Measurements from ENCODE around the gene NOTUM.
"Not testable (repeated sequence)": the region's sequence is repeated elsewhere in the genome, so short reads cannot be mapped to it uniquely, and the experiment has no call there.

The NOTUM gene

DNA sequence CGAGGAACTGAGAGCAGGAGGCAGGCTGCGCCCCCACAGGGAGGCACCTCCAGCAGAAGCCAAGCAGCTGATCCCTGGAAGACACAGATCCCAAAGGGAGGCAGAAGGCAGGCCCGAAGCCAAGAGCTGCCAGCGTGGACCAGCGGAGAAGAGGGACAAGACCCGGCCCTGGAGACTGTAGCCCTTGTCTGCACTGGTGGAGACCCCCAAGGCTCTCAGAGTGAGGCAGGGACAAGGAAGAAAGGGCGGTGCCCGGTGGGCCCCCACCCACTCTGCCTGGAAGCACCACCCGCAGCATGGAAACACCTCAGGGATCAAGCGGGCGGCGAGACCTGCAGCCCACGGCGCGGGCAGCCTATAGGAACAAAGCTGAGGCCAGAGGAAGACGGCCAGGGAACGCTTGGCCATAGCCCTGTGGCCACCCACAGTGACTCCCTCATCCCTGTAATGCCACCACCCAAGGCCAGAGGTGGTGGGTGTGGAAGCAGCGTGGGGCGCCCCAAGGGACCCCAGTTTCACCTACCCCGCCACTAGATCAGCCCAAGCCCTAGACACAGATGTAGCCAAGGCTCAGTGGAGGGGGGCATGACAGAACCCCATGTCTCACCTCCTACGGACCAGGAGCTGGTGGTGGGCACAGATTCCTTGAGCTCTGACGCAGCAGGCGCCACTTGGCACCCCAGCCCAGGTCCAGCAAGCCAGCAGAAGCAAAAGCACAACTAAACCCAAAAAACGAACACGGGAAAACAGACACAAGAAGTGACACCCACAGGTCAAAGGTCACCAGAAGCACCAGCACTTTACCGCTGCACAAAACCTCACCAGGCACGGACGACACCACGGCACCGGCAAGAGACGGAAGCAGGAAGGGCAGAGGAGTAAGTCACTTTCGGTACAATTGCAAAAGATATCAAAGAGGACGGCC, 40.1 kb downstream of the NOTUM start:
- no peaks in the 10 kb centered on the region for H3K9me3 ChIP-seq (ENCODE audit: control insufficient read depth, low read length)
- no peaks in the 10 kb centered on the region for H3K27me3 ChIP-seq (replicated peaks; ENCODE audit: control insufficient read depth, insufficient read depth, low read length, poor library complexity, severe bottlenecking)
- peaks cover 4% of the 10 kb centered on the region for H3K36me3 ChIP-seq (ENCODE audit: control insufficient read depth, insufficient read depth, low read length)
- H3K27ac ChIP-seq (ENCODE audit: insufficient read depth, low read length, poor library complexity, severe bottlenecking), result no peak overlapping the region
- H3K4me1 ChIP-seq (ENCODE audit: control insufficient read depth, insufficient read depth, low read length, poor library complexity, severe bottlenecking), result peaks cover 34% of the 10 kb centered on the region
- H3K4me3 ChIP-seq (ENCODE audit: insufficient read depth, low read depth, low read length, poor library complexity, severe bottlenecking), result no peak overlapping the region
- DNase-seq, result no peak

DNA sequence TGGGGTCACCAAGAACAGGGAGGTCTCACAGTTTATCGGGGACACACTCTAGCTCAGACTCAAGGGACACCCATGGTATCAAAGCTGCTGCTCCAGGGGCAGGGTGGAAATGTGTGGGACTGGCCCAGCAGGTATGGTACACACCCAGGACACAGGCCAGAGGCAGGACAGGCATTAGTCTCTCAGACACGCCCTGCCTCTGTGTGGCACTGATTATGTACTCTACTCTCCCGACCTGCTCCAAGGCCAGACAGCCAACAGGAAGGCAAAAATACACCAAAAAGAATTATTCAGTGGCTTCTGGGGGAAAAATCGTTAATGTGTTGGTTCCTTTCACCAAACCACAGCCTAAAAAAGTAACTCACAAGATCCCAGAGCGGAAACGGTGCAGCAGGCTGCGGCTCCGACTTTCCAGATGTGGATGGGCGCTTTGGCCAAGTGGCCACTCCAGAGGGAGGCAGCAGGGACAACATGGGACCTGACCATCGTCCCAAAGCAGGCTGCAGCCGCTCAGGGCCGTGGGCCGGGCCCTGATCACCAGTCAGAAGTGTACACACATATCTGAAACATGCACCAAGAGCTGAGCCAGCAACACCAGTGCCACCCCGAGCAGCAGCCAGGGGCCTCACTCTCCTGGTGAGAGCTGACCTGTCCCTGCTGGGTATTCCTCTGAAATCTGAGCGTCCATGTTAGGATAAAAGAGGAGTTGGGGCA, 42.0 kb downstream of the NOTUM start:
- Histone ChIP-seq H3K36me3 (ENCODE audit: control insufficient read depth, insufficient read depth, low read length) (peaks cover 22% of the 10 kb centered on the region), H3K9me3 (ENCODE audit: control insufficient read depth, low read length) (no peaks in the 10 kb centered on the region), H3K27ac (ENCODE audit: insufficient read depth, low read length, poor library complexity, severe bottlenecking) (no peak overlapping the region), H3K27me3 (replicated peaks; ENCODE audit: control insufficient read depth, insufficient read depth, low read length, poor library complexity, severe bottlenecking) (no peaks in the 10 kb centered on the region), H3K4me1 (ENCODE audit: control insufficient read depth, insufficient read depth, low read length, poor library complexity, severe bottlenecking) (peaks cover 18% of the 10 kb centered on the region), H3K4me3 (ENCODE audit: insufficient read depth, low read depth, low read length, poor library complexity, severe bottlenecking) (no peak overlapping the region)
- DNase-seq, result no peak

DNA sequence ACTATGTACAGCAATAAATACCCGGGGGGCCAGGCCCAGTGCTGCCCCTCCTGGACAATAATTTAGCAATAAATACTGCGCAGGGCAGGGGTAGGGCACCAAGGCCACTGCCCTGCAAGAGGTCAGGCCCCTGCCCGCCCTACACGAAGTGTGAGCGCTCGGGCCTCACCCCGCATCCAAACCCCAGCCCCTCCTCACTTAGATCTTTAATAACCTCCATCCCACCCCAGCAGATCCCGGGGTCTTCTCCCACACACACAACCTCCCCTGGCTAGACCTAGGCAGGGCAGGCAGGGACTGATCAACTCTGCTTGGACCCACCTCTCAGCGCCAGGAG, 42.7 kb downstream of the NOTUM start:
- not testable (repeated sequence) for H3K27me3 ChIP-seq (replicated peaks; ENCODE audit: control insufficient read depth, insufficient read depth, low read length, poor library complexity, severe bottlenecking); H3K9me3 ChIP-seq (ENCODE audit: control insufficient read depth, low read length); DNase-seq; H3K4me3 ChIP-seq (ENCODE audit: insufficient read depth, low read depth, low read length, poor library complexity, severe bottlenecking)
- Histone ChIP-seq H3K36me3 (ENCODE audit: control insufficient read depth, insufficient read depth, low read length) (peaks cover 29% of the 10 kb centered on the region), H3K4me1 (ENCODE audit: control insufficient read depth, insufficient read depth, low read length, poor library complexity, severe bottlenecking) (peaks cover 12% of the 10 kb centered on the region), H3K27ac (ENCODE audit: insufficient read depth, low read length, poor library complexity, severe bottlenecking) (peak overlapping the region; percentile 42)

DNA sequence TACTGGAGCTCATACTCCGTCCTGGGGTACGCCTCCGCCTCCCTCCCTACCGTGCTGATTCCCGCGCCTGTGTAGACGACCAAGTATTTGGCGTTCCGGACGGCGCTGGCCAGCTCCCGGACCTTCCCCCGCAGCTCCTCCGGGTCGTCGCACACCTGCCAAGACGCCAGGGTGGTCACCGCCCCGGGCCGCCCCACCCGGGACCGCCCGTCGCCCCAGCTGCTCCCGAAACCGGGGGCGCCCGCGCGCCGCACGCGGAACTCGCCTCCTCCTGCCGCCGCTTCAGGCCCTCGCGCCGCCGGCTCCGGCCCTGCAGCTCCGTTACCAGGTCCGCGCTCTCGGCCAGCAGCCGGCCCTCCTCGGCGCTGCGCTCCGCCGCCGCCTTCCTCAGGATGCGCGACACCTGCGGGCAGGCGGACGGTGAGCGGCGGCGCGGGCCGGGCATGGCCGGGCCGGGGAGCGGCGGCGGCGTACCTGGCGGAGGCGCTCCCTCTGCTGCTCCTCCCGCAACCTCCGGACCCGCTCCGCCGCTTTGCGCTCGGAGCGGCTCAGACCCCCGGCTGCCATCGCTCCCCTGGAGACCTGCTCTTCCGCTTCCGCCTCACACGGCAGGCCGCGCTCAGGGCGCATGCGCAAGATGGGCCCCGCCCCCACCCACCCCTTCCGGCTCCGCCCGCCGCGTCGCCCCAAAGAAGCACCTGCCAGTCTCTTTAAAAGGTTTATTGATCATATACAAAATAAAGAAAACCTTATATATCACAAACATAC, 43.2 kb downstream of the NOTUM start, which contains the start of gene SIRT7:
Gene SIRT7 (minus strand): TSS at position 612 of the 768 bp plus-strand sequence. CDS start 45 bp downstream, at position 567.
- Histone ChIP-seq H3K36me3 (ENCODE audit: control insufficient read depth, insufficient read depth, low read length) (peaks cover 34% of the 10 kb centered on the region), H3K4me3 (ENCODE audit: insufficient read depth, low read depth, low read length, poor library complexity, severe bottlenecking) (peak within 1 kb of the TSS; percentile 53), H3K27ac (ENCODE audit: insufficient read depth, low read length, poor library complexity, severe bottlenecking) (peak within 1 kb of the TSS; percentile 62), H3K4me1 (ENCODE audit: control insufficient read depth, insufficient read depth, low read length, poor library complexity, severe bottlenecking) (peaks cover 12% of the 10 kb centered on the region), H3K9me3 (ENCODE audit: control insufficient read depth, low read length) (no peaks in the 10 kb centered on the region), H3K27me3 (replicated peaks; ENCODE audit: control insufficient read depth, insufficient read depth, low read length, poor library complexity, severe bottlenecking) (no peaks in the 10 kb centered on the region)
- DNase-seq, result peak; percentile 74 to 82 (median 79)

DNA sequence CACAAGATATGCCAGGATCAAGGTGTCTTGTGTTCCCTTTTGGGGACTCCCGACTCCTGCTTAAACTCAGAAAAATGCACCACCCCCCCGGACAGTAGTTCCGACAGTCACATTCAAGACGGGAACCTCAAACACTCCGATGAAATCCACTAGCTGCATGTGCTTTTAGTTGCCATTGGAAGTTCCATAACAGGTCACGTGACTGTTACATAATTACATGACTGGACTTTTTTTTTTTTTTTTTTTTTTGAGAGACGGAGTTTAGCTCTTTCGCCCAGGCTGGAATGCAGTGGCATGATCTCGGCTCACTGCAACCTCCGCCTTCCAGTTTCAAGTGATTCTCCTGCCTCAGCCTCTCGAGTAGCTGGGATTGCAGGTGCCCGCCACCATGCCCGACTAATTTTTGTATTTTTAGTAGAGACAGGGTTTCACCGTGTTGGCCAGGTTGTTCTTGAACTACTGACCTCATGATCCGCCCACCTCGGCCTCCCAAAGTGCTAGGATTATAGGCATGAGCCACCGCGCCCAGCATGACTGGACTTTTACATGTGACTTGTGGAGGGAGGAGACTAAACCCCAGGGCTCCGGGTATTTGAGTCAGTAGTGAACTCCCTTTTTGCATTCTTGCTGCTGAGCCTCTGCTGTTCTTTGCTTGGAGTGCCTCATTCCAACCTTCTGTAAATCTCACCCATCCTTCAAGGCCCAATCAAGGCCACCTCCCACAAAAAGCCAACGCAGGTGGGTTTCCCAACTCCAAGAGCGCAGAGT, 44.6 kb downstream of the NOTUM start:
- peaks cover 15% of the 10 kb centered on the region for H3K4me1 ChIP-seq (ENCODE audit: control insufficient read depth, insufficient read depth, low read length, poor library complexity, severe bottlenecking)
- H3K36me3 ChIP-seq (ENCODE audit: control insufficient read depth, insufficient read depth, low read length), result peaks cover 44% of the 10 kb centered on the region
- no peak for DNase-seq
- H3K27me3 ChIP-seq (replicated peaks; ENCODE audit: control insufficient read depth, insufficient read depth, low read length, poor library complexity, severe bottlenecking), result no peaks in the 10 kb centered on the region
- no peaks in the 10 kb centered on the region for H3K9me3 ChIP-seq (ENCODE audit: control insufficient read depth, low read length)
- H3K27ac ChIP-seq (ENCODE audit: insufficient read depth, low read length, poor library complexity, severe bottlenecking), result no peak overlapping the region
- H3K4me3 ChIP-seq (ENCODE audit: insufficient read depth, low read depth, low read length, poor library complexity, severe bottlenecking), result peak overlapping the region; percentile 53

DNA sequence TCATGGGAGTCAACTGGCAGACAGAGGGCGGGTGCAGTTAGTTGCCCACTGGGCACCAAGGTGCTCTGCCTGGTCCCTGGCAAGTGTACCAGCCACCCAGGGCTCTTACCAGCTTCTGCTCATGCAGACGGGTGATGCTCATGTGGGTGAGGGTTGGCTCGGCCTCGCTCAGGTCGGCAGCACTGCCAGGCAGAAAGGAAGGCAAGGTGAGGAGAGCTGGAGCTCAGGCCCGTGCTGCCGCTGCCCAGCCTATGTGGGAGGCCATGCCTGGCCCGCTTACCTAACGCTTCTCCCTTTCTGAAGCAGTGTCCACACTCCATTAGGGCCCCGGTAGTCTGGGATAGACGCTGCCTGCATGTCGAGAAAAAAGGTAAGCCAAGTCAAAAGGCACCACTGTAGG, 45.7 kb downstream of the NOTUM start:
- no peak overlapping the region for H3K27ac ChIP-seq (ENCODE audit: insufficient read depth, low read length, poor library complexity, severe bottlenecking)
- DNase-seq, result no peak
- no peaks in the 10 kb centered on the region for H3K9me3 ChIP-seq (ENCODE audit: control insufficient read depth, low read length)
- H3K4me1 ChIP-seq (ENCODE audit: control insufficient read depth, insufficient read depth, low read length, poor library complexity, severe bottlenecking), result peaks cover 21% of the 10 kb centered on the region
- H3K36me3 ChIP-seq (ENCODE audit: control insufficient read depth, insufficient read depth, low read length), result peaks cover 44% of the 10 kb centered on the region
- no peak overlapping the region for H3K4me3 ChIP-seq (ENCODE audit: insufficient read depth, low read depth, low read length, poor library complexity, severe bottlenecking)
- no peaks in the 10 kb centered on the region for H3K27me3 ChIP-seq (replicated peaks; ENCODE audit: control insufficient read depth, insufficient read depth, low read length, poor library complexity, severe bottlenecking)

DNA sequence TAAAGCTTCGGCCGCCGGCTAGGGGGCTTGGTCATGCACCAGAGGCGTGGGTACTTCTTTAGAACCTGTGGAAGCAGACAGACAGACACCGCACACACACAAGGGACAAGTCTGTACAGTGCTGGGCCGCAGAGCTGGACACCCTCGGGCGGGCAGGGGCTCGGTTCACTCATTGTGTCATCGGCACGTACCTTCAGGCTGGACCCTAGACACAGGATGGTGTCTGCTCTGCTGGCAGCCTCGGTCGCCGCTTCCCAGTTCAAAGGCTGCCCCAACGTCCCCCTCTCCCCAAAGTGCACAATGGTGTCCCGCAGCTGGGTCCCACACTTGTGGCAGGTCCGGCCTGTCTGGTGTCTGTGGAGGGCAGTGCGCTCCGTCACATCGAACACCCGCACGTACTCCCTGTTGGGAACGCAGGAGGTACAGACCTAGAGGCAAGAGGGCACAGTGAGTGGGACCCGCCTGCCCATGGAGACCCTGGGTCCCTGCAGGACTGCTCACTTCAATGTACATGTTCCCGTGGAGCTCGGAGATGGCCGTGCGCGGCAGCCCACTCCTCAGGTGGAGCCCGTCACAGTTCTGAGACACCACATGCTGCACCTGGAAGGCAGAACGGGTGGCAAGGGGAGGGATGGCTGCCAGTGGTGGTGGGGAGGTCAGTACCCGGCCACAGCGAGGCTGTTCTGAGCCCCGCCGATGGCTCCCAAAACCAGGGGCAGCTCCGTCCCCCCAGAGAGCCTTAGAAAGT, 46.7 kb downstream of the NOTUM start:
- no peak for DNase-seq
- Histone ChIP-seq H3K27me3 (replicated peaks; ENCODE audit: control insufficient read depth, insufficient read depth, low read length, poor library complexity, severe bottlenecking) (no peaks in the 10 kb centered on the region), H3K27ac (ENCODE audit: insufficient read depth, low read length, poor library complexity, severe bottlenecking) (no peak overlapping the region), H3K4me3 (ENCODE audit: insufficient read depth, low read depth, low read length, poor library complexity, severe bottlenecking) (no peak overlapping the region), H3K4me1 (ENCODE audit: control insufficient read depth, insufficient read depth, low read length, poor library complexity, severe bottlenecking) (peaks cover 27% of the 10 kb centered on the region), H3K36me3 (ENCODE audit: control insufficient read depth, insufficient read depth, low read length) (peaks cover 44% of the 10 kb centered on the region), H3K9me3 (ENCODE audit: control insufficient read depth, low read length) (no peaks in the 10 kb centered on the region)

DNA sequence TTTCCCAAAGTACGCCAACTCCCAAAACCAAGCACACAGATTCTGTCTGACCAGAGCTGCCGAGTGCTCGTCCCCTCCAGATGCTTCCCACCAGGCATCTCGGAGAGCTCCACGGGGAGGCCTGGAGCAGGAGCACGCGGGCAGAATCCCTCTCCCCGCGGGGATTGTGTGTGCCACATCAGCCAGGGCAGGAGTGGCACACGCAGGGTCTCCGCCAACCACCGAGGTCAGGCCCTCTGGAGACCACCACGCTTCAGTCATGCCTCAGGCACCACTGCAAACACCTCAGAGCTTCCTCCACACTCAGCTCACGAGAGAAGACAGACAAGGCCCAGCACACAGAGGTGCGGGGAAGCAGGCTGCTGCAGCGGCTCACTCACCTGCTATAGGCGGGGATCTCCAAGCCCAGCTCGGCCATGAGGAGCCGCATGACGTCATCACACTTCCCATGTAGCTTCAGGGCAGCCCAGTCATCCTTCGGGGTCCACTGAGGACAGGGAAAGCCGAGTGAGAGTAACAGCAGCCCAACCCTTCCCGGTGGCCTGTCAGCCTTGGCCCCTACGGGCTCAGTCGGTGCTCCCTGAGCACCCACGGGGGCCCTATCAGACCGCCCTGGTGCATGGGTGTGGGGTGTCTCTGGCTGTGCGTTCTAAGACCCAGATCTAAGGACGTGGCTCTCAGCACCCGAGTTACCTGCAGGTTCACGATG, 47.4 kb downstream of the NOTUM start:
- H3K4me1 ChIP-seq (ENCODE audit: control insufficient read depth, insufficient read depth, low read length, poor library complexity, severe bottlenecking), result peaks cover 27% of the 10 kb centered on the region
- no peak for DNase-seq
- no peaks in the 10 kb centered on the region for H3K9me3 ChIP-seq (ENCODE audit: control insufficient read depth, low read length)
- H3K27ac ChIP-seq (ENCODE audit: insufficient read depth, low read length, poor library complexity, severe bottlenecking), result no peak overlapping the region
- peaks cover 44% of the 10 kb centered on the region for H3K36me3 ChIP-seq (ENCODE audit: control insufficient read depth, insufficient read depth, low read length)
- no peaks in the 10 kb centered on the region for H3K27me3 ChIP-seq (replicated peaks; ENCODE audit: control insufficient read depth, insufficient read depth, low read length, poor library complexity, severe bottlenecking)
- H3K4me3 ChIP-seq (ENCODE audit: insufficient read depth, low read depth, low read length, poor library complexity, severe bottlenecking), result no peak overlapping the region
